HG03280 (cell line): ENCODE measurements around the gene GRID1.
"Not testable (repeated sequence)": the region's sequence is repeated elsewhere in the genome, so short reads cannot be mapped to it uniquely, and the experiment has no call there.

Experiments used
- ATAC-seq: cut with Tn5 transposase; IDR thresholded peaks from one replicate; pipeline ENCODE4 v1.9.1; 2021; ENCODE audit warnings: mild to moderate bottlenecking, moderate library complexity; ENCODE audit not compliant: unreplicated experiment

Gene GRID1

GRCh38 chr10:86099542-86100334 lies 266.9 kb downstream of the GRID1 start:
- no peak for ATAC-seq

DNA sequence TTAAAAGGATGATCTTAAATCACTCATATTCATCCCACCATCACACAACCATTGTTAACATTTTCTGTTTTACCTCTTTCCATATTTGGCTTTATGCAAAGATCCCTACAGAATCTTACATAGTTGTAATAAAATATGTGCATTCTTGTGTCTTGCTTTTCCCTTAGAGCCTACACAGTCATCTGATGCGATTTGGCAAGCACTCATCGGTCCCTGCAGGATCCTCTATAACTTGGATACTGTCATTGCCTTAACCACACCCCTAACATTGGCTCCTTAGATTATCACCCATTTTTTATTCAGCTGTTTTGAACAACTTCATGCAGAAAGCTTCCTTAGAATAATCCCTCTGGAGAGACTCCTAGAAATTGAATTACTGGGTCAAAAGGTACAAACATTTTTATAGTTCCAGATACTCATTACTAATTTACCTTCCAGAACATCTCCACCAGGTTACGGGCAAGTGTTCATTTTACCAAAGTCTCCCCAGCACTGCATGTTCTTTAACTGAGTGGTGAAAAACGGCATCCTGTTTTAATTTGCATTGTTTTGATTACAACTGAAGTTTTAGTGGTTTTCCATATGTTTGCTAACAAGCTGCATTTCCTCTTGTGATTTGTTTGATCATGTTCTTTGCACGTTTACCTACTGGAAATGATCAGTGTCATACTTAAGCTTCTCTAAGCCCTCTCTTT lies 268.3 kb downstream of the GRID1 start:
- ATAC-seq: no peak

- ATAC-seq: not testable (repeated sequence)
Observed at GRCh38 chr10:86095061-86095460, 271.5 kb downstream of the GRID1 start.

DNA sequence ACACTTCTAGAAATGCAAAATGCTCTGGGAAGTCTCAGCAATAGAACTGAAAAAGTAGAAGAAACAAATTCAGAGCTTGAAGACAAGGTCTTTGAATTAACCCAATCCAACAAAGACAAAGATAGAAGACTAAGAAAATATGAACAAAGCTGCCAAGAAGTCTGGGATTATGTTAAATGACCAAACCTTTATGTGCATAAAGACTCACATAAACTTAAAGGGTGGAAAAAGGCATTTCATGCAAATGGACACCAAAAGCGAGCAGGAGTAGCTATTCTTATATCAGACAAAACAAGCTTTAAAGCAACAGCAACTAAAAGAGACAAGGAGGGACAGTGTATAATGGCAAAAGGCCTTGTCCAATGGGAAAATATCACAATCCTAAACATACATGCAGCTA lies 274.3 kb downstream of the GRID1 start:
- not testable (repeated sequence) for ATAC-seq

- ATAC-seq: no peak
Observed at GRCh38 chr10:86091216-86091615, 275.4 kb downstream of the GRID1 start.

DNA sequence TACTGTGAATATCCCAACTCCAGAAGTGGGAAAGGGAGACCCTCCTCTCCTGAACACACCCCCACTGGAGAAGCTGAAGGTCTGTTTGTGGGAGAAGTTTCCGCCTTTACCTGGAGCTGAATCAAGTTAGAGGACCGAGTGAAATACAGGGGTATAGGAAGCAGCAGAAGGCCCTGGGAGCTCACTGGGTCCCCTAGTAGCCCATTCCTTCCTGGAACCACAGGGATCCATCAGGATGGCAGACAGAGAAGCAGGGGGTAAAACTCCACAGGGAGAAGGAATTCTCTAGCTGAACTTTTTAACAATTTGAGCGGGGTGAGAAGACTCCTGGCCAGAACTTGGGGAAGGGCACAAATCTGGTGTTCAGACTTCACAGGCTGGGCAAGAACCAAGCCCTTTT lies 275.8 kb downstream of the GRID1 start:
- ATAC-seq: no peak

DNA sequence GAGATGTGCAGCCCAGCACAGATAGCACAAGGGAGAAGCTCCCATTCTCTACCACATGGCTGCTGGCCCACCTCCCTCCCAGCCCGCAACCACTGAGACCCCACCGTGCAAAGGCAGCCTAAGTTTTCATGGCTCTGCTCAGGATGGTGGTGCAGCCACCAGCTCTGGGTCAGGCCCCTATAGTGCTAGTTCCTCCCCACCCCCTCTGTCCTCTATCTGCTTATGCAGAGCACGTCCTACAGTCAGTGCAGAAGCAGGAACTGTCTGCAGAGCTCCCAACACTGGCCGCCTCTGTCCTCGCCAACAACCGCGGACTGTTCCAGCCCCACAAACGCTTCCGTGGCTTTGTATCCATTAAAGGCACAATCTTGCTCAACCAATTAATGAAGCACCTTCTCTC lies 278.9 kb downstream of the GRID1 start:
- ATAC-seq: no peak

DNA sequence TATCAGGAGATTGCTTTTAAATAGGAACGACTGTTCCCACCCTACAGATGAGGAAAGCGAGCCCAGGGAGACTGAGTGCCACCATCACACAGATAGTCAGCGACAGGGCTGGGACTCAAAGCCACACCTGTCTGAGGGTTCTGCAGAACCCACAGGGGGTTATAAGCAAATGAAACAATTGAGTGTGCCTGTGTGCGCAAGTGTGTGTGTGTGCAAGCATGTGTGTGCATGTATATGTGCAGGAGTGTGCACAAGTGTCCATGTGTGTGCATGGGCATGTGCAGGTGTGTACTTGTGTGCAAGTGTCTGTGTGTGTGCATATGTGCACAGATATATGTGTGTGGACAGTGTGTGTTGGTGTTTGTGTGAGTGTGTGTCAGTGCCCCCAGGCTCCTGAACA lies 280.2 kb downstream of the GRID1 start:
- no peak for ATAC-seq

GRCh38 chr10:86085686-86086085 lies 280.9 kb downstream of the GRID1 start:
- no peak for ATAC-seq

- no peak for ATAC-seq
Observed at GRCh38 chr10:86085136-86085535, 281.5 kb downstream of the GRID1 start.

DNA sequence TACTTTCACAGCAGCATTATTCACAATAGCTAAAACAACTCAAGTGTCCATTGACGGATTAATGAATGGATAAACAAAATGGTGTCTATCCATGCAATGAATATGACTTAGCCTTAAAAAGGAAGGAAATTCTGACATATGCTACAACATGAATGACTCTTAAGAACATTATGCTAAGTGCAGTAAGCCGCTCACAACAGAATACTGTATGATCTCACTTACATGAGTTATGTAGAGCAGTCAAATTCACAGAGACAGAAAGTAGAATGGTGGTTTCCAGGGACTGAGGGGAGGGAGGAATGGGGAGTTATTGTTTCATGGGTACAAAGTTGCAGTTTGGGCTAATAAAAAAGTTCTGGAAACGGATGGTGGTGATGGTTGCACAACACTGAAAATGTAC lies 282.0 kb downstream of the GRID1 start:
- no peak for ATAC-seq

DNA sequence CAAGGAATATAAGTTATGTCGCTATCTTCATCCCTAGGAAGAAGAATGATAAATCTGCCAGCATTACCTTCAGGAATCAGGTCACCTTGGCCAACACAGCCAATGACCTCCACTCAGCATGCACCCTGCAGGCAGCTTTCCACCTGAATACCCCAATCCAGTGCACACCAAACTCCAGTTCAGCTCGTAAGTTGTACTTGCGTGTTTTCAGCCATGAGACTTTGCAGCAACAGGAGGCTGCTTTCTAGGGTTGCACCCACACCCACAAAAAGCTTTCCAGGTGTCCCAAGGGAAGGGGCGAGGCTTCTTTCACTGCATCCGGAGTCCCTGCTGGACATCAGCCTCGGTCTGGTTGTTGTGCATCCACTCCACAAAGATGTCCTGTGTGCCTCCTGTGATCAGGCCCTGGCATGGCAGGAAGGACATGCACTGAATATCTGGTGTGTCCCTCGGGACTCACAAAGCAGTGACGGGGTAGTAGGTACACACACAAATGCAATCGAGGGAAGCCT lies 282.9 kb downstream of the GRID1 start:
- no peak for ATAC-seq

- no peak for ATAC-seq
Observed at GRCh38 chr10:86083206-86083605, 283.4 kb downstream of the GRID1 start.

GRCh38 chr10:86082556-86082955 lies 284.0 kb downstream of the GRID1 start:
- ATAC-seq: no peak

DNA sequence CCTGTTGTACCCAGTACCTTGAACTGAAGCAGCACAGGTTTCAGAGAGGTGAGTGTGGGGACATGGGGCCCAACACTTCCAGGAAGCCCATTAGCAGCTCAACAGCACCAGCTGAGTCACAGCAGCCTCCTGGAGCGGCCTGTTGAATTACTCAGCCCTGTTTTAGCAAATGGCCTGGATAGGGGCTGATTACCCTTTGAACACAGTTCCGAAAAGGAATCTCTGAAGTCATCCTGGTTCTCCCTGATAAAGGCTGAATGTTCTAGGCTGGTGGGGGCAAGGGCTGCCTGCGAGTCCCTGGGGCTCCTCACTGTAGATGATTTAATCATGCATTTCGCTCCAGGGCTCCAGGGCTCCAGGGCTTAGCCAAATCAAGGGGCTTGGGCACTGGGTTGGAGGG lies 287.5 kb downstream of the GRID1 start:
- no peak for ATAC-seq

GRCh38 chr10:86078639-86079035 lies 288.0 kb downstream of the GRID1 start:
- no peak for ATAC-seq

DNA sequence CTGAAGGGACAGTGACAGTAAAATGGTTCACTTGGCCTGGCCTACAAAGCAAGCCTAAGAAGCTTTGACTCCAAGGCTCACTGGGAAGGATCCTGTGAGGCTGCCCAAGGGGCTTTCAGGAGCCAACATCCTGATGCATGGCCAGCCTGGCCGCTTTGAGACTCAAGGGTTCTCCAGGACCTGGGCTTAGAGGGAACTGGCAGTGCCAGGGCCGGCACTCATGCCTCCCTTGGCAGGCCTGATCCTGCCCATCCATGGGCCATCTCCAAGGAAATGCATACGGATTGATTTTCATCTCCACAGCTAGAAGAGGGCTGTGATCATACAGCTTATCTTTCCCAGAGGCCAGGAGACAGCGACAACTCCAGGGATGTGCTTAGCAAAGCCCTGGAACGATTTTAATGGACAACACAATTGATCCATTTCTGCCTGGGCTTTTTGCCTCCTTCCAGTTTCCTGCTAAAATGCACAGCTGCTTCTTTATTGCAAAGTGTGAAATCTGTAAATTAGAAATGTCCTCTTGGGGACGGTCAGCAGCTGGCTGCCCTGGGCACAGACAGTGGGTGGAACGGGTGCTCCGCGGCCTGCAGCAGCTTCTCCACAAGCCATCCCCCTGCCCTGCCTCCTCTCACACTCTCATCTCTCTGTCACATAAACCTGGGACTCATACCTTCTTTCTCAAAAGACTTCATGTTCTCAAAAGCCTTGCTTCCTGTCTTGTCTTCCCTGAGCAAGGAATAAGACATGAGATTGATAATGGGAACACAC lies 288.5 kb downstream of the GRID1 start:
- ATAC-seq: no peak

GRCh38 chr10:86077271-86077670 lies 289.3 kb downstream of the GRID1 start:
- no peak for ATAC-seq

GRCh38 chr10:86076497-86076896 lies 290.1 kb downstream of the GRID1 start:
- not testable (repeated sequence) for ATAC-seq

GRCh38 chr10:86075512-86075911 lies 291.1 kb downstream of the GRID1 start:
- no peak for ATAC-seq

- no peak for ATAC-seq
Observed at GRCh38 chr10:86074294-86074693, 292.3 kb downstream of the GRID1 start.
